Lower lobe of right lung (tissue), 2 donors: Measurements from ENCODE around the gene GALNT2. TPM values are rescaled to one million over a fixed set of nuclear protein-coding genes. Genes with fewer than 3 reads are reported as not detected.

Experiments
- ATAC-seq, 2 donors: fragments of 200-7000 bp; cut with Tn5 transposase; one replicate each; pipeline ENCODE4 v1.9.1; 2020 to 2022; ENCODE audit warnings: mild to moderate bottlenecking in 2 of 2, moderate library complexity in 2 of 2
- DNase-seq: peaks from one replicate; pipeline ENCODE4 v3.0.0-alpha.2; 2020
- H3K27ac ChIP-seq: fragments of 200-600 bp; one replicate; pipeline ENCODE4 v1.8.0; 2022
- H3K27me3 ChIP-seq: fragments of 200-600 bp; one replicate; pipeline ENCODE4 v1.8.0; 2022; ENCODE audit warnings: low read depth
- H3K36me3 ChIP-seq: fragments of 200-600 bp; one replicate; pipeline ENCODE4 v1.8.0; 2022; ENCODE audit warnings: mild to moderate bottlenecking
- H3K4me1 ChIP-seq: fragments of 200-600 bp; one replicate; pipeline ENCODE4 v1.8.0; 2022
- H3K4me3 ChIP-seq: fragments of 200-600 bp; one replicate; pipeline ENCODE4 v1.8.0; 2022; ENCODE audit warnings: mild to moderate bottlenecking
- H3K9me3 ChIP-seq: fragments of 200-600 bp; one replicate; pipeline ENCODE4 v1.8.0; 2022
- intact Hi-C: fragments of 100-400 bp; cut with DNase I; formaldehyde crosslinking; loops from one replicate; pipeline ENCODE4 v1.11.0; 2022
- total RNA-seq: library from RNA; stranded (reverse); fragmentation: NEBNext Ultra II Directional; extraction: Animal tissue kit (Norgen Biotek cat#: 25700); gene quantifications from one replicate; pipeline ENCODE4 v1.2.1, GENCODE V29; 2021
- TF ChIP-seq, protein P1 (sequence below): fragments of 200-600 bp; IDR thresholded peaks from one replicate; pipeline ENCODE4 v1.8.0; 2022; ENCODE audit warnings: antibody characterized with exemption, mild to moderate bottlenecking
- donor health status: DM: no; HTN: yes; CAD: no; lungs with severe emphysema.

GALNT2 gene
- total RNA-seq, 1 donor from 2014 or later = 48.0 TPM

DNA sequence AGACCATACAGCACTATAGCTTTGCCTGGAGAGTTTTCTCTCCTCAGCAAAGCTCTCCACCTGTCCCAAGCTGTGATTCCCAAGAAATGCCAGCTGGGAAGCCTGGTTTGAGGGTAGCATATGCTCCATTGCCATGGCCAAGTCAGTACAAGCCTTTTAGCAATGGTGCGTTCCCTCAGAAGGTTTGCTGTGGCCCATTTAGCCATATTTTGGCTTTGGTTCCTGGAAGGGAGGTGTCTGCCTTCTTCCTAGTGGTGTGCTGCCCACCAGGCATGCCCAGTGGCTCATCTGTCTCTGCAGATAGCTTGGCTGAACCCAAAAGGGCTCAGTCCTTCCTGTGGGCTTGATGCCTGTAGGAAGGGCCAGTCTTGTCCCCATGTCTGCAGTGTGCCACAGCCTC, 32.4 kb downstream of the GALNT2 start:
- Histone ChIP-seq H3K4me1 (peaks cover 34% of the 10 kb centered on the region), H3K9me3 (no peaks in the 10 kb centered on the region), H3K36me3 (no peaks in the 10 kb centered on the region), H3K27me3 (no peaks in the 10 kb centered on the region), H3K27ac (no peak overlapping the region), H3K4me3 (no peak overlapping the region)
- no peak for ATAC-seq
- no peak for DNase-seq
- intact Hi-C loops = no loop called here
- TF ChIP-seq, protein P1, sequence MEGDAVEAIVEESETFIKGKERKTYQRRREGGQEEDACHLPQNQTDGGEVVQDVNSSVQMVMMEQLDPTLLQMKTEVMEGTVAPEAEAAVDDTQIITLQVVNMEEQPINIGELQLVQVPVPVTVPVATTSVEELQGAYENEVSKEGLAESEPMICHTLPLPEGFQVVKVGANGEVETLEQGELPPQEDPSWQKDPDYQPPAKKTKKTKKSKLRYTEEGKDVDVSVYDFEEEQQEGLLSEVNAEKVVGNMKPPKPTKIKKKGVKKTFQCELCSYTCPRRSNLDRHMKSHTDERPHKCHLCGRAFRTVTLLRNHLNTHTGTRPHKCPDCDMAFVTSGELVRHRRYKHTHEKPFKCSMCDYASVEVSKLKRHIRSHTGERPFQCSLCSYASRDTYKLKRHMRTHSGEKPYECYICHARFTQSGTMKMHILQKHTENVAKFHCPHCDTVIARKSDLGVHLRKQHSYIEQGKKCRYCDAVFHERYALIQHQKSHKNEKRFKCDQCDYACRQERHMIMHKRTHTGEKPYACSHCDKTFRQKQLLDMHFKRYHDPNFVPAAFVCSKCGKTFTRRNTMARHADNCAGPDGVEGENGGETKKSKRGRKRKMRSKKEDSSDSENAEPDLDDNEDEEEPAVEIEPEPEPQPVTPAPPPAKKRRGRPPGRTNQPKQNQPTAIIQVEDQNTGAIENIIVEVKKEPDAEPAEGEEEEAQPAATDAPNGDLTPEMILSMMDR = no peak

DNA sequence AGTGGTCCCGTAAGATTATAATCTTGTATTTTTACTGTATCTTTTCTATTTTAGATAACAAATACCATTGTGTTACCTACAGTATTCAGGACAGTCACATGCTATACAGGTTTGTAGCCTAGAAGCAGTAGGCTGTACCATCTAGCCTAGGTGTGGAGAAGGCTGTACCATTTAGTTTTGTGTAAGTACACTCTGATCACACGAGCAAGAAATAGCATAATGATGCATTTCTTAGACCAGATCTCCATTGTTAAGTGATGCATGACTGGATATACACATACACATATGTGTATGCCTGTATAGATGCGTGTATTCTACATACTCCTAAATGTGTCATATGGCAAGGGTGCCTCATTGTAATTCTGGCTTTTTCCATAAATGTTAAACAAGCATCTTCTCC, 33.9 kb downstream of the GALNT2 start:
- Histone ChIP-seq H3K27me3 (no peaks in the 10 kb centered on the region), H3K9me3 (no peaks in the 10 kb centered on the region), H3K4me3 (no peak overlapping the region), H3K27ac (no peak overlapping the region), H3K36me3 (no peaks in the 10 kb centered on the region), H3K4me1 (peaks cover 49% of the 10 kb centered on the region)
- DNase-seq = no peak
- ATAC-seq = no peak
- TF ChIP-seq, protein P1 = no peak
- intact Hi-C loops = no loop called here

DNA sequence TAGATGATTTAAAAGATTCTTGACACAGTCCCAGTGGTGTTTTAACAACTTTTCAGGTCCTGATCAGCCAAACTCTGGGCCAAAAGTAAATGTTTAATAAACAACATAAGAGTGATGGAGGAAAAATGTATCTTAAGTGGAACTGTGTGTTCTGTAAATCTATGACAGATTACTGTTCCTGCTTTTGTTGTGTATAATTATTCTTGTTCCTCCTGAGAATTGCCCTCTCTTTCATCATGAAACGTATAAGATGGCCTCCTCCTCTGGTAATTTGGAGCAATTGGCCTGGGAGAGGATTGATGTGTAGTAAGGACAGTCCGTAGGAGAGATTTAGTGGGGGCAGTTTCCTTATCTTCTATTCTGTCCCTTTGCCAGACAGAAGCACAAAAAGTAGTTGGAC, 34.5 kb downstream of the GALNT2 start:
- Histone ChIP-seq H3K27me3 (no peaks in the 10 kb centered on the region), H3K36me3 (no peaks in the 10 kb centered on the region), H3K27ac (no peak overlapping the region), H3K4me3 (no peak overlapping the region), H3K4me1 (peaks cover 55% of the 10 kb centered on the region), H3K9me3 (no peaks in the 10 kb centered on the region)
- peak in 1 of 2 donors; percentile 1 for ATAC-seq
- intact Hi-C loops = no loop called here
- TF ChIP-seq, protein P1 = no peak
- no peak for DNase-seq

DNA sequence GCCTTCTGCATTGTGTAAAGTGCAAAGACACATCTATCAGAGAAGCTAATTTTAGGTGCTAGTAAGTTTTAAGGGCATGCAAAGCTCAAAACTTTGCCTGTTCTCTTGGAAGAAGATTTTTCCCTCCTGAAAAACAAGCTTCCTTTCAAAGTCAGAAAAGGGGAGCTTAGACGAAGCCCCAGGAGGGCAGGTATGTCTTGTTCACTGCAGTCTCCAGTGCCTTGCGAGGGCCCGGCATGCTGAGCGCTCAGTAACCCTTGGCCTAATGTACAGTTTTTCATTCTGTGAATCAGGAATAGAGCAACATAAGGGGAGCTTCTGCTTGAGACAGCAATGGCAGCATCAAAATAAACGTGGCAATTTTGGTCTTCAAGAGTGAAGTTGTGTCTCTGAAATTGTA, 35.0 kb downstream of the GALNT2 start:
- peaks cover 60% of the 10 kb centered on the region for H3K4me1 ChIP-seq
- H3K4me3 ChIP-seq = no peak overlapping the region
- DNase-seq (no peak), ATAC-seq (no peak)
- intact Hi-C loops = no loop called here
- H3K9me3 ChIP-seq = no peaks in the 10 kb centered on the region
- H3K27ac ChIP-seq = no peak overlapping the region
- H3K27me3 ChIP-seq = no peaks in the 10 kb centered on the region
- TF ChIP-seq, protein P1 = no peak
- H3K36me3 ChIP-seq = no peaks in the 10 kb centered on the region

DNA sequence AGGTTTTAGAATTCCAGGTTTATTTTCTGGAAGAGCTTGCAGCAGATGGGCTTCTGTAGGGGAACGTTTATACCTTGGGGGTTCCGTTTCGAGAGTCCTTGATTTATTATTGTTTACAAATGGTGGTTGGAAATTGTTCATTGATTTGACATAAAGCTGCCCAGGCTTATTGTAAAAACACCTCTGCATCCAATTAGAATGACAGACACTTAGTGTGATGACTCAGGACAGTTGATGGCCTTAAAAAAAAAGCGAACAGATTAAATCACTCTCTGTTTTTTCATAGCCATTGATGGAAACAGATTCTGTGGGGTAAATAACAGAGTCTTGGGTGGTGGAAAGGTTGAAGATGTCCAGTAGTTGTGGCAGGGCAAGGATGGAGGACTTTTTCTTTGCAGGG, 35.4 kb downstream of the GALNT2 start:
- H3K4me1 ChIP-seq = peaks cover 61% of the 10 kb centered on the region
- no peaks in the 10 kb centered on the region for H3K27me3 ChIP-seq
- DNase-seq = no peak
- TF ChIP-seq, protein P1 = no peak
- intact Hi-C loops = no loop called here
- H3K4me3 ChIP-seq = no peak overlapping the region
- ATAC-seq = no peak
- H3K9me3 ChIP-seq = no peaks in the 10 kb centered on the region
- no peaks in the 10 kb centered on the region for H3K36me3 ChIP-seq
- H3K27ac ChIP-seq = no peak overlapping the region
